HG03442 (cell line): ENCODE data around the gene ENOX1.

Experiments used
- ATAC-seq: cut with Tn5 transposase; IDR thresholded peaks from one replicate; pipeline ENCODE4 v1.9.1; 2021; ENCODE audit warnings: mild to moderate bottlenecking, moderate library complexity; ENCODE audit not compliant: unreplicated experiment

Gene ENOX1

GRCh38 chr13:43492311-43492710 is 294.5 kb downstream of the ENOX1 start:
- ATAC-seq = no peak

GRCh38 chr13:43489233-43489632 is 297.5 kb downstream of the ENOX1 start:
- no peak for ATAC-seq

- no peak for ATAC-seq
Measured at GRCh38 chr13:43487885-43488284, 298.9 kb downstream of the ENOX1 start.

GRCh38 chr13:43487461-43487860 is 299.3 kb downstream of the ENOX1 start:
- no peak for ATAC-seq

- ATAC-seq = no peak
Measured at GRCh38 chr13:43484432-43485225, 302.1 kb downstream of the ENOX1 start.

GRCh38 chr13:43483930-43484329 is 302.8 kb downstream of the ENOX1 start:
- ATAC-seq = no peak

GRCh38 chr13:43482641-43483040 is 304.1 kb downstream of the ENOX1 start:
- ATAC-seq = no peak

GRCh38 chr13:43482026-43482425 is 304.7 kb downstream of the ENOX1 start:
- ATAC-seq = no peak

GRCh38 chr13:43478902-43479301 is 307.9 kb downstream of the ENOX1 start:
- no peak for ATAC-seq

- no peak for ATAC-seq
Measured at GRCh38 chr13:43478211-43478610, 308.6 kb downstream of the ENOX1 start.

GRCh38 chr13:43475140-43475539 is 311.6 kb downstream of the ENOX1 start:
- no peak for ATAC-seq

- no peak for ATAC-seq
Measured at GRCh38 chr13:43473437-43473836, 313.3 kb downstream of the ENOX1 start.

GRCh38 chr13:43472980-43473379 is 313.8 kb downstream of the ENOX1 start:
- no peak for ATAC-seq

GRCh38 chr13:43472339-43472738 is 314.4 kb downstream of the ENOX1 start:
- ATAC-seq = no peak

- no peak for ATAC-seq
Measured at GRCh38 chr13:43470610-43471009, 316.2 kb downstream of the ENOX1 start.

GRCh38 chr13:43469791-43470190 is 317.0 kb downstream of the ENOX1 start:
- no peak for ATAC-seq

- ATAC-seq = no peak
Measured at GRCh38 chr13:43464578-43465264, 322.1 kb downstream of the ENOX1 start.

- ATAC-seq = no peak
Measured at GRCh38 chr13:43448605-43449336, 338.0 kb downstream of the ENOX1 start.

- no peak for ATAC-seq
Measured at GRCh38 chr13:43446126-43446525, 340.6 kb downstream of the ENOX1 start.

GRCh38 chr13:43445668-43446067 is 341.1 kb downstream of the ENOX1 start:
- ATAC-seq = no peak

- no peak for ATAC-seq
Measured at GRCh38 chr13:43444081-43444480, 342.7 kb downstream of the ENOX1 start.
